HCEC 1CT (cell line): ENCODE measurements around the gene ATP6AP1.

Experiments
- DNase-seq: peaks from one replicate; pipeline ENCODE4 v3.0.0-alpha.2; 2017

ATP6AP1 gene

GRCh38 chrX:154450312-154450711, 21.8 kb downstream of the ATP6AP1 start:
- no peak for DNase-seq

- no peak for DNase-seq
These were observed 24.3 kb downstream of the ATP6AP1 start for GRCh38 chrX:154452823-154453222.

- no peak for DNase-seq
These were observed 29.1 kb downstream of the ATP6AP1 start for GRCh38 chrX:154457491-154458115.

DNA sequence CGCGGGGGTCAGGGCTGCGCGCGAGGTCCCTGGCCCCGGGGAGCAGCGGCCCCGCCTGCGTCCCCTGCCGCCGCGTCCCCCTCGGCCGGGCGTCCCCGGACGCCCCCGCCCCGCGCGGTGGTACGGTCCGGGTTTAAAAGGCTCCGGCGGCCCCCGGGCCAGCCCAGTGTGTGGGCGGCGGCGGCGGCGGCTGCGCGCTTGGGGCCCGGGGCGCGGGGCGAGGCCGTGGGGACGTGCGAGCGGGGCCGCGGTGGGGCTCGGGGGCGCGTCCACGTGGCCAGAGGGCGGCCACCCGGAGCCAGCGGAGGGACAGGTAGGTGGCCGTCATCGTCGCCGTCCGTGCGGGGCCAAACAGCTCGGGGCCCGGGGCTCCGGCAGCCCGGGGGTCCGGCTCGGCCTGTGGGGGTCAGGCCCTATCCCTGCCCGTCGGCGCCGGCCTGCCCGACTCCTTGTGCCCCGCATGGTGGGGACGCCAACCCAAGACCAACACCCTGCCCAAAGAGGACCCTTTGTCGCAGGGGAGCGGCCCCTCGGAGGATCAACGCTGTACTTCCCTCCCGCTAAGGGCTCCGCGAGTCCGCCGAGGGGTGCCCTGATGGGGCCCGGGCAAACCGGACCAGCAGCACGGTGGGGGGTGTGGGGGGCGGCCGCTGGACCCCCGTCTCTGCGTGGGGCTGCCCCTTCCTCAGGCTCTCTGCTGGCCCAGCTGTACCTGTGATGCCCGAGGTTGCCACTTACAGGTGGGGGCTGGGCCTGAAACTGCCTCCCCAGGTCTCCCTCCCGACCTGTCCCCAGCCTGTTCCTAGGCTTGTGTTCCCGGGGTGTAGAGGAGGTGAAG, 29.9 kb downstream of the ATP6AP1 start, which contains the start of gene PLXNA3:
TSS of gene PLXNA3 (plus strand) at position 166 of the 838 bp plus-strand sequence. CDS start 1,903 bp downstream, outside the sequence.
- DNase-seq = peak; percentile 16

DNA sequence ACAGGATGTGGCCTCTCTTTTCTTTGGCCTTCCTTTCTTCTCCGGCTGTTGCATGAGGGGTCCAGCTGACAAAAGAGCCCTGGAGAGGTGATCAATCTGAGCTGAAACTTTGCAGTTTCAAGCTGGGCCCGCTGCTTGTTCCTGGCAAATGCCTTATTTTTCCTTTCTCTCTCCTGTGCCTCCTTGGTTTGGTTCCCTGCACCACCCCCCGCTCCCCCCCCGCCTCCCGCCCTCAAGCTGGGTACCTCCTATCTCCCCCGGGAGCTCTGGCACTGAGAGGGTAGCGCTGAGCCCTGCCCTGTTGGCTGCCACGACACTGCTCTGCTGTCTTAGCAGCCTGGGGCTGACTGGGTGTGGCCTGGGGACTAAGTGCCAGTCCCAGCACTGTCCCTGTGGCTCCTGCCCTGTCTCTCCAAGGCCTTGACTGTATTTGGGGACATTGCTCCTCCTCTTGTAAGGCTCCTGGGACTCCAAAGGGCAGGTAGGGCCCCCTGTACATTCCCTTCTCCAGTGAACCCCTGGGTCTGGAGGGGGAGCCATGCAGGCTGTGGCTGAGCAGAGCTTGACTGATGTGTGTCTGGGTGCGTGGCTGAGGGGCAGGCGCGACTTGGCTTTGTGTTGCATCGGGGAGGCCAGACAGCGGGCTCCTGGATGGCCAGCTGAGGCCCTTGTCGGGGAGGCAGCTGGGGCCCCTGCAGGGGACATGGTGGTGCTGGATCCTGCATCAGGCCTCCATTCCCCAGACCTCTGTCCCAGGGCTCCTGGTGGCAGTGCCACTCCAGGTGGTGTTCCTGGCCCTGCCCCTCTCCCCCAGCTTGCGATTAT, 30.7 kb downstream of the ATP6AP1 start:
- no peak for DNase-seq

DNA sequence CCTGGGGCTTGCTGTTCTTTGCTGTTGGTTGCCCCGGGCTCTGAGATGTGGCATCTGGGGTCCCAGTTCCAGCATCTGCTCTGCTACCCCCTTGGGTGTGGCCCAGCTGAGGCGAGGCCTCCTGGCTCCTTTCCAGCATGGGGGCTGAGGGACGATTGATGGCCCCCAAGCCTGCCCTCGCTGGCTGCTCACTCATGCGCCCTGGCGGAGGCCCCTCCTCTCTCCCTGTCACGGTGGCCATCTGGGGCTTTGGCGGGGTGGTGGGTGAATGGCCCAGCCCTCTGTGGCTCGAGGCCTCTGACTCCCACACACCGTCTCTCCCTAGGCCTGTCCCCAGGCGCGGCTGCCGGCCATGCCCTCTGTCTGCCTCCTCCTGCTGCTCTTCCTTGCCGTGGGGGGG, 31.4 kb downstream of the ATP6AP1 start:
- DNase-seq = no peak

DNA sequence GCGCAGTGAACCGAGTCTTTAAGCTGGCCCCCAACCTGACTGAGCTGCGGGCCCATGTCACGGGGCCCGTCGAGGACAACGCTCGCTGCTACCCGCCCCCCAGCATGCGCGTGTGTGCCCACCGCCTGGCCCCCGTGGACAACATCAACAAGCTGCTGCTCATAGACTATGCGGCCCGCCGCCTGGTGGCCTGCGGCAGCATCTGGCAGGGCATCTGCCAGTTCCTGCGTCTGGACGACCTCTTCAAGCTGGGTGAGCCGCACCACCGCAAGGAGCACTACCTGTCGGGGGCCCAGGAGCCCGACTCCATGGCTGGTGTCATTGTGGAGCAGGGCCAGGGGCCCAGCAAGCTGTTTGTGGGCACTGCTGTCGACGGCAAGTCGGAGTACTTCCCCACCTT, 31.8 kb downstream of the ATP6AP1 start:
- no peak for DNase-seq

DNA sequence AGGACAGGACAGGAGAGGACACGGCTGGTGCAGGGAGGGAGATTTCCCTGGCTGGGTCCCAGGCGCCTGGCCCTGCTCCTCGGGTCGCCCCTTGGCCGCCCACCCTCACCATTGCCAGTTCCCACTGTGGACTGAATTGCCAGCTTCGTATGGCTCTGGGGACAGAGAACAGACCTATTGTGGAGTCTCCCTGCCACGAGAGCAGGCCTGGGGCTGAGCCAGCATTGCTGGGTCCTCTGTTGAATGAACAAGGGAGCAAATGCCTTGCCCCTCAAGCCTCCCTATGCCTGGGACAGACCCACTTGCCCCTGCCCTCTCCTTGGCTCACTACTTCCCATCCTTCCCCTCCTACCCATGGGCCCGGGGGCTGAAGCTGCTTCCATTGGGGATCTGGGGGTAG, 33.9 kb downstream of the ATP6AP1 start:
- DNase-seq = no peak

DNA sequence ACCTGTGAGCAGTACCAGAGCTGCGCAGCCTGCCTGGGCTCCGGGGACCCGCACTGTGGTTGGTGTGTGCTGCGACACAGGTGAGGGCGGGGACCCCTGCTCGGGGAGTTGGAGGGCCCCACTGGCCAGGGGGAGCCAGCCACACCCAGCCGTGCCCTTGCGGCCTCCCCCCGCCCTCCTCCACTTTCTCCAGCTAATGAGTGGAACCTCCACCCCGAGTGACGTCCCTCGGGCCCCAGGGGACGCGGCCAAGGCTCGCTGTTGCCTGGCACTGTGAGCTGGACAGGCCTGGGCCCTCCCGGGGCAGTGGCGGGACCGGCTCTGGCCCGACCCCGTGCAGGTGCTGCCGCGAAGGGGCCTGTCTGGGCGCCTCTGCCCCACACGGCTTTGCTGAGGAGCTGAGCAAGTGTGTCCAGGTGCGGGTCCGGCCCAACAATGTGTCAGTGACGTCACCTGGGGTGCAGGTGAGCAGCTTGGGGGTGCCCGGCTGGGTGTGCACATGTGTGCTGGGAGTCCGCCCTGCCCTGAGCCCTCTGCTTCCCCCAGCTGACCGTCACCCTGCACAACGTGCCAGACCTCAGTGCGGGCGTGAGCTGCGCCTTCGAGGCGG, 35.2 kb downstream of the ATP6AP1 start:
- DNase-seq = no peak

- DNase-seq = no peak
These were observed 36.4 kb downstream of the ATP6AP1 start for GRCh38 chrX:154464806-154465365.

DNA sequence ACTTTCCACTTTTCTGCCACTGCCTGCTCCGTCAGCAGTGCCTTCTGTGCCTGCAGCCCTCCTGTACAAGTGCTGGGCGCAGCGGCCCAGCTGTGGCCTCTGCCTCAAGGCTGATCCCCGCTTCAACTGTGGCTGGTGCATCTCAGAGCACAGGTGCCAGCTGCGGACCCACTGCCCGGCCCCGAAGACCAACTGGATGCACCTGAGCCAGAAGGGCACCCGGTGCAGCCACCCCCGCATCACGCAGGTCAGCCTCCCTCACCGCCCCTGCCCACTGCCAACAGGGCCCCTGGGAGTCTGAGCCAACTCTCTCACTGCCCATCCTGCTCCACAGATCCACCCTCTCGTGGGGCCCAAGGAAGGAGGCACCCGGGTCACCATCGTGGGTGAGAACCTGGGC, 37.1 kb downstream of the ATP6AP1 start:
- no peak for DNase-seq

- no peak for DNase-seq
These were observed 37.6 kb downstream of the ATP6AP1 start for GRCh38 chrX:154466036-154466435.

GRCh38 chrX:154466907-154467306, 38.4 kb downstream of the ATP6AP1 start:
- DNase-seq = no peak

- no peak for DNase-seq
These were observed 39.1 kb downstream of the ATP6AP1 start for GRCh38 chrX:154467556-154467955.

DNA sequence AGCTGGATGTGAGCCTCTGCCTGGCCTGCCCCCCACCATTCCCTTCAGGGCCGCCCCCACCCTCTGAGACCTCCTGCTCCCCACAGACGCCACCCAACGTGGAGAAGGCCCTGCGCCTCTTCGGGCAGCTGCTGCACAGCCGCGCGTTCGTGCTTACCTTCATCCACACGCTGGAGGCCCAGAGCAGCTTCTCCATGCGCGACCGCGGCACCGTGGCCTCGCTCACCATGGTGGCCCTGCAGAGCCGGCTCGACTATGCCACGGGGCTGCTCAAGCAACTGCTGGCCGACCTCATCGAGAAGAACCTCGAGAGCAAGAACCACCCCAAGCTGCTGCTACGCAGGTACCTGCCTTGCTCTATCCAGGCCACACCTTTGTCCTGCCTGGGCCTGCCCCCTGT, 39.7 kb downstream of the ATP6AP1 start:
- DNase-seq = no peak

DNA sequence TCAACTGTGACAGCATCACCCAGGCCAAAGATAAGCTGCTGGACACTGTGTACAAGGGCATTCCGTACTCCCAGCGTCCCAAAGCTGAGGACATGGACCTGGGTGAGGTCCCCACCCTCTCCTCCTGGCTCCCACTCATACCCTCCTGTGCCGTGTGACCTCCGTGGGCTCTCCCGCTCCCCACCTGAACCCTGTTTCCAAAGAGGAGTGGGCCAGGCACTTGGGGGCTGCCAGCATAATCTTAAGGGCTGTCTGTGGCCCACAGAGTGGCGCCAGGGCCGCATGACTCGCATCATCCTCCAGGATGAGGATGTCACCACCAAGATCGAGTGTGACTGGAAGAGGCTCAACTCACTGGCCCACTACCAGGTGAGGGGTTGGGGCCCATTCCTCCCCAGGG, 40.6 kb downstream of the ATP6AP1 start:
- no peak for DNase-seq

DNA sequence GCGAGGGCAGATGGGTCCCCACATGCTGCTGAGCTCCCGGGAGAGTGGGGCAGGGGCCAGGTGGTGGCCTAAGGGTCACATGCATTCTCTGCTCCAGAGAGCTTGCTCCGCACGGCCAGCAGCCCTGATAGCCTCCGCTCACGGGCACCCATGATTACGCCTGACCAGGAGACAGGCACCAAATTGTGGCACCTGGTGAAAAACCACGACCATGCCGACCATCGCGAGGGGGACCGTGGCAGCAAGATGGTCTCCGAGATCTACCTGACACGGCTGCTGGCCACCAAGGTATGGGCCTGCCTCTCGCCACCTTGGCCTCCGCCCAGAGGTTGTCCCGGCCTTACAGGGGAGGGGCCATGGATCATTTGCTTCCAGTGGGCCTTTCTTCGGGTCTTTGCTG, 41.4 kb downstream of the ATP6AP1 start:
- DNase-seq = no peak

DNA sequence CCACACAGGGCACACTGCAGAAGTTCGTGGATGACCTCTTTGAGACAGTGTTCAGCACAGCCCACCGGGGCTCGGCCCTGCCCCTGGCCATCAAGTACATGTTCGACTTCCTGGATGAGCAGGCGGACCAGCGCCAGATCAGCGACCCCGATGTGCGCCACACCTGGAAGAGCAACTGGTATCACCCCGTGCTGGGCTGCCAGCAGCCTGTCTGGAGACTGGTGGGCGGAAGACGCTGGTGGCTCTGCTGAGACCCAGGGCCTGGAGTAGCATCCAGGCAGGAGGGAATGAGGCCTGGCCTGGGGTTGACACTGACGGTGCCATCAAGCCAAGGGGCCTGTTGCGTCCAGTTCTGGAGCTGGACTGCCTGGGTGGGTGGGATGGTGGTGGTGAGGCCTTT, 42.0 kb downstream of the ATP6AP1 start:
- DNase-seq = no peak

DNA sequence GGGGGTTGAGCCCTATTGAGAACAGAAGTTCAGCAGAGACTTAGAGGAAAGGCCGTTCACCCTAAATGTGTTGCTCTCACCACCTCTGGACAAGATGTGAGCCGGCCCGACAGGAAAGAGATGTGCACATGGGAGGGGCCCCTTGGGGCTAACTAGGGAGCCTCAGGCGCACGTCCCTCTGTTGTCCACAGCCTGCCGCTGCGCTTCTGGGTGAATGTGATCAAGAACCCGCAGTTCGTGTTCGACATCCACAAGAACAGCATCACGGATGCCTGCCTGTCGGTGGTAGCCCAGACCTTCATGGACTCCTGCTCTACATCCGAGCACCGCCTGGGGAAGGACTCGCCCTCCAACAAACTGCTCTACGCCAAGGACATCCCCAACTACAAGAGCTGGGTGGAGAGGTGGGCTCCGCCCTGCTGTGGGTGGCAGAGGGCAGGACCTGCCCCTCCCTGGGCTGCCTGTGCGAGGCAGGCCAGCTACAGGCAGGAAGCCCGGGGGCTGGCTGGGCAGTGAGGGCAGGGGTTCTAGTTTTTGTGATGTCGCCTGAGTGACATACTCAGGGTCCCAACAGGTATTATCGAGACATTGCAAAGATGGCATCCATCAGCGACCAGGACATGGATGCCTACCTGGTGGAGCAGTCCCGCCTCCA, 42.6 kb downstream of the ATP6AP1 start:
- DNase-seq = no peak

GRCh38 chrX:154471839-154472684, 43.6 kb downstream of the ATP6AP1 start:
- no peak for DNase-seq
